OCI-M2 (cell line): Measurements from ENCODE around the gene SYNGR3.

ENCODE experiments used
- DNase-seq: peaks from one replicate; lab custom pipeline; 2025; ENCODE audit not compliant: unreplicated experiment; lab: John Stamatoyannopoulos, UW

The SYNGR3 gene

GRCh38 chr16:2039274-2040031 lies 49.7 kb downstream of the SYNGR3 start:
- DNase-seq, result no peak

DNA sequence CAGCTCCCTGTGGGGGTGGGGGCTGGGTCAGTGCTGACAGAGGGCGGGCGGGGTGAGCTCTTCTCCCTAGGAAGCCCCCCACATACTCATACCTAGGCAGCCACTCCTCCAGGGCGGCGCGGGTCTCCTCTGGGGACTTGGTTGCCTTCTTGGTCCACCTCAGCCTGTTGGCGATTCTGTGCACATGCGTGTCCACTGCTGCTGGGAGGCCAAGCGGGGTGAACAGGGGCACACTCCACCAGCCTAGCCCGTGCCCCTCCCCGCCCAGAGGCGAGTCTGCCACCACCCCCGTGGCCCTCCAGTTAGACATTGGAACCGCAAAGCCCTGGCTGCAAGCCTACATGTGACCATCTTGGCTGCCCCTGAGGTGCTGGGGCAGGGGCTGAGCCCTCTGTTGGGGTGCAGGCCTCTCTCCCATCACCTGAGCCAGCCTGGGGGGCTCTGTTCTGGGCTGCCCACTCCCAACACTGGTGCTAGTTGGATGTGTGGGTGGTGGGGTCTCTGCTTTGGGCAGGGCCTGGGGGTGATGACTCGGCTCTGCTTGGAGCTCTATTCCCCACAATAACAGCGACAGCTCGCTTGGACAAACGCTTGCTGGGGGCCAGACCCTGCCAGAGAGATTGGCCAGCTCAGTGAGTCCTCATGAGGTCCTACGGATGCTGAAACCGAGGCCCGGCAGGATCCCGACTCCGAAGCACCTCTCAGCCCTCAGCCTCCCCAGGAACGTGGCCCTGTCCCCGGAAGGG lies 50.4 kb downstream of the SYNGR3 start:
- no peak for DNase-seq

DNA sequence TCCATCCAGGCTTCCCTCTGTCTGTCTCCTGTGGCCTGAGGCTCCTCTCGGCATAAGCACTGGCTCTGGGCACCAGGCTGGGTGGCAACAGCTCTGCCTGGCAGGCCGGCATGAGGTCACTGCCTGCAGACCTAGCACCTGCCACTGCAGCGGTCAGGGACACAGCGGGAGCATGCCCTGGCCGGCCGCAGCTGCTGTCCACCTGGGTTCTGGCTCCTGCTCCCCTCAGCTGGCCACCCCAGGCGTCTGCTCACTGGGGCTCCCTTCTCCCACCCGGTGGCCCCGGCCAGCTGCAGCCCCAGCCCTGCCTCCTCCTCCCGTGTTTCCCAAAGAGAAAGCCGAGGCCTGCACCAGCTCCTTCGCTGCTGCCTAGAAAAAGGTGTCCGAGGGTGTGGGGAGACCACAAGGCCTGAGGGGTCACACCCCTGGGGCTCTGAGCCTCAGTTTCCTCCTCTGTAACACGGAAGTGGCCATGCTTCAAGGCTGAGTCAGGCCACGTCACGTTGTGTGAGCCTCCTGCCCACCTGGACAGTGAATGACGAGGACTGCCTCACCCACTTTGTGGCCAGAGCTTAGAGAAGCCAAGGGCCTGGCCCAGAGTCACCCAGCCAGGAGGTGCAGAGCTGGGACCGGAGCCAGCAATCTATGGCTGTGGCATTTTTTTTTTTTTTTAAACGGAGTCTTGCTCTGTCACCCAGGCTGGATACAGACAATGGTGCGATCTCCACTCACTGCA lies 51.2 kb downstream of the SYNGR3 start:
- no peak for DNase-seq

GRCh38 chr16:2042171-2042985 lies 52.6 kb downstream of the SYNGR3 start:
- no peak for DNase-seq

- no peak for DNase-seq
Observed at GRCh38 chr16:2042986-2043666, 53.4 kb downstream of the SYNGR3 start.
